SHP77 treated with DMSO at 0.1 percent for 48 hours (cell line): ENCODE measurements around the gene CAPRIN2.
A peak's percentile ranks its signal among the peaks of the same experiment; 100 is the strongest.

Experiments used
- DNase-seq: peaks from one replicate; lab custom pipeline; 2025; lab: John Stamatoyannopoulos, UW

Gene CAPRIN2

DNA sequence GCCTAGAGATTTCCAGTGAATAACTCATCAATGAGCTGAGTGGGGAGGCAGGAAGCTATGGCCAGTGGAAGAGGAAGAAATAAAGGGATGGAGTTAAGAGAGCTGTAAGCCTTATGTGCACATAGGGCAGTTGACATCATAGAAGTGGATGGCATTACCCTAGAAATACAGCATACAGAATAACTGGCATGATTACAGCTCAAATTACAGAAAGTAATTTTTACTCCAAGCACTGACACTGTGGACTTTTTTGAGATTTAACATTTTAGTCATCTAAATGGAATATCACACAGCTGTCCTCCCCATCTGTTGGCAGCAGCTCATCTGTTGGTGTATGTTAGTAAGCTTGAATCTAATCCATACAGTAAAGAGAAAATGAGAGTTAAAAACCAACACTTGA lies 53.7 kb downstream of the CAPRIN2 start:
- no peak for DNase-seq

GRCh38 chr12:30700216-30700900 lies 54.4 kb downstream of the CAPRIN2 start:
- DNase-seq, result no peak

- no peak for DNase-seq
These were observed 56.4 kb downstream of the CAPRIN2 start for GRCh38 chr12:30698346-30698745.

GRCh38 chr12:30696943-30697342 lies 57.8 kb downstream of the CAPRIN2 start:
- no peak for DNase-seq

GRCh38 chr12:30696486-30696885 lies 58.3 kb downstream of the CAPRIN2 start:
- DNase-seq, result no peak

GRCh38 chr12:30696103-30696408 lies 58.7 kb downstream of the CAPRIN2 start:
- no peak for DNase-seq

DNA sequence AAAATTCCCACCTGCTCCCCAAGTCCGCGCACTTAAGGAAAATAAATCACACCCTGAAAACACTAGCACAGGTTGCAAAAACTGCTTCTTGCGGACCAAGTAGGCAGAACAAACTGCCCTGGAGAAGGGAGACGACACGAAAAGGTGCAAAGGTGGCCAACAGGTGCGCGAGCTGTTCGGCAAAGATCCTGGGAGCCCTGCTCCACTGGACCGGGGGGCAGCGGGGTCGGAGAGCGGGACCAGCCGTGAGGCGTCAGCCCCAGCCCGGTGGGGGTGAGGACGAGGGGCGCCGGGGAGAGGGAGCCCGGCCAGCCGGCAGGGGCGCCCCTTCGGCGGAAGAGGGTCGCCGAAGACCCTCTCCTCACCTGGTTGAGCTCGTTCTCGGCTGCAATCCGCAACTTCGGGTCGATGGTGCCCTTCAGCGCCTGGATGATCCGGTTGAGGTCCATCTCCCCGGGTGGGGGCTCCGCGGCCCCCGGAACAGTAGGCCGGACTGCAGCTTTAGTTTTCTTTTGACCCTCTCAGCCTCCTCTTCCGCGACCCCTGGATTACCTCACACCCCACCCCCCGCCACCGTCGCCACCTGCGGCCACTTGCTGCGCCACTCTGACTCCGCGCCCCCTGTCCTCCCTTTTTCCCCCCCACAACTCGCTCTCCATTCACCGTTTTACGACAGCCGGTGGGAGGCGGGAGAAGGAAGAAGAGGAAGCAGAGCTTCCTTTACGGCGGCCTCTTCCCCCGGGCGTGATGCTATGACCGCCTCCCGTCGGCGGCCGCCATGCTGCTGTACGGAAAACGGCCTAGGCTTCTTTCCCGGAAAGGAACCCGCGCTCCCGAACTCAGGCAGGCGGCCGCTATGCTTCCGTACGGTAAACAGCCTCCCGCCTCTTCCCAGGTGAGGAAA lies 59.3 kb downstream of the CAPRIN2 start, which contains the start of gene IPO8:
IPO8 (minus strand) TSS at position 671 of the 904 bp plus-strand sequence; CDS start at position 449, 222 bp downstream.
- DNase-seq, result peak; percentile 97

DNA sequence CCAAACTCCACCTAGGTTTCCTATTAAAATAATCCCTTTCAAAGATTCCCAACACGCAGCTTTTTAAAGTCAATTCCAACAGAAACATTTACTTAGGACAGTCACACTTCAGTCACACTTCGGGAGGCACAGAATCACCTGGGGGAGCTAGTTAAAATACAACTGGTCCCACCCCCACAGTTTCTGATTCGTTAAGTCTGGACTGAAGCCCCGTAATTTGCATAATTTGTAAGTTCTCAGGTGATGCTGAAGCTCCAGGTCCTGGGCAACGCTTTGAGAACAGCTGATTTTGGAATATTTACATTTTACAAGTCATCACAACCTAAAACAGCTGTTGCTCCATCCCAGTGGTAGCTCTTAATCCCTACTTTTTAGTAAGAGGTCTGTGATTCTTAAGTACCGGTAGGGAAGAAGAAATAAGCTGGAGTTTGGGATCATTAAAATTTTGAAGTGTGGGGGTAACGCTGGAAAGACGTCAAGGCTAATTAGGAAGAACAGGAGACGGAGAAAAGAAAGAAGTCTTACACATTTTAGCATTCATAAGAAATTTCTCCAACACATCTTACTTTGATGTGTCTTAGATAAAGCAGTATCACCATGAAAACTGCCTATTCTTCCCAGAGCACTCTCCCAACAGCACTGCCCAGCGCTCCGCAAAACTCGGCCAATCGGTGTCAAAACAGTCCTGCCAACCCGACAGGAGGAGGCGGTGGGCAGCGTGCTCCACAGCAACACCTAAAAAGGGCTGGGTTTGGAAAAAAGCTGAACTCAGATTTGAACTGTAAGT lies 60.1 kb downstream of the CAPRIN2 start:
- peak; percentile 71 for DNase-seq

DNA sequence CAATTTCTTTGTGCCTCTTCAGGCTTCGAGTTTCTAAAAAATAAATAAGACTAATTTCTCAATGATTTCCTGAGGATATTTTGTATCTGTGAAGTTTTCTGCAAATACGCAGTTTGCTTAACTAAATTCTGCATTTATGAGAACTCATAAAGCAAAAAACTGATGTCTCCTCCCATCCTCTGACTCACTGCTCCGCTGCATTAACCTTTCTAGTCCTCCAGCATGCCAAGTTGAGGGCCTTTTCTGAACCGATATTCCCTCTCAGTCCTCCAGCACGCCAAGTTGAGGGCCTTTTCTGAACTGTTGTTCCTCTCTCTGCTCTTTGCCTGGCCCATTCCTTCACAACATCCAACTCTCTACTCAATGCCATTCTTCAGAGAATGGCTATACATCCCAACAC lies 62.3 kb downstream of the CAPRIN2 start:
- DNase-seq, result peak; percentile 36

GRCh38 chr12:30691122-30691879 lies 63.5 kb downstream of the CAPRIN2 start:
- peak; percentile 65 for DNase-seq

DNA sequence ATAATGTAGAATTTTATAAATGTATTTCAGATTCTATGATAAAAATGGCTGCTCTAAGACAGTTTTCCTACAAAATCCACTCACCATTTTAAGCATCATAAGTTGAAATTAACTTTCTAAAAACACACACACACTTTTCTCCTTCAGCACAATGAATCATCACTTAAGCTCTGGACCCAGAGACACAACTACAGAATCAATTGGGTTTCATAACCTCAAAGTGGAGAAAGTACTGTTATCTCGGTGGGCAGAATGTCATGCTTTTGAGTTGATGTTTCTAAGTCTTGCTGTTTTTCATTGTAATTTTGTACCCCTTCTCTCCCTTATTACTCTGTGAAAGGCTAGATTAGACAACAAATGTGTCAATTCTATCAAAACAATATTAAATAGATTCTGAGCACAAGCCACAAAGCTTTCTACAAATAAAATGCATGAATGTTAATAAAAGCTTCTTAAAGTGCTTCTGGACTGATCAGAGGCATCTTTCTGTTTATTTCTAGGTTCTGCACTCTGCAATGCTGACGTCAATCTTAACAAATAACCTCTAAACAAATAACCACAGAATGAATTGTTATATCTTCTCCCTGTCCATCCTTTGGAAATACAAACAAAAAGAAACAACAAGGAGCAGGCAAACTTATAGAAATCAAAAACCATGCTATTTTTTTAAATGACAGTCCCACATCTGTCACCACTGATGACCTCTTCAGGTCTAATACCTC lies 67.3 kb downstream of the CAPRIN2 start:
- DNase-seq, result no peak

GRCh38 chr12:30679241-30679640 lies 75.5 kb downstream of the CAPRIN2 start:
- no peak for DNase-seq

- DNase-seq, result no peak
These were observed 76.5 kb downstream of the CAPRIN2 start for GRCh38 chr12:30678221-30678620.

DNA sequence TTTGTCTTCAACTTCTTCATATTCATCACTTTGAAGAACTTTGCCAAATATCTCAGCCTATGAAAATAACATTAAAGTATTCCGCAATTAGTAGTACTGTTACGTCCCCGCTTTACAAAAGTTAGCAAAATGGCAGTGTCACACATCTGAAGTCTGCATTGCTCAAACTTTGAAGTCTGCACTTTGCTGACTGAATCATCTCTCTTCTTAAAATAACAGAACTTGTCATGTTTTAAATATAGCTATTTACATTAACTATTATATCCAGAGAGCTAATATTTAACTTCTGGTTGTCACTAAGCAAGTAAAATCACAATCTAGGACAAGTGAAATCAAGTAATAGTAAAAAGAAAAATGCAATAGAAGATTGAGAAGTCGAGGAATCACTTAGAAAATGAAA lies 93.5 kb downstream of the CAPRIN2 start:
- DNase-seq, result no peak
